K562 (cell line): ENCODE measurements around the gene SOX18.

Experiments
- CTCF ChIP-seq, 3 experiments: IDR thresholded peaks in 2 of 3; conservative IDR thresholded peaks in 1 of 3; 2 replicates each; pipeline ENCODE4 v1.5.1; 2011 to 2012; ENCODE audit warnings: low read length in 3 of 3, mild to moderate bottlenecking in 3 of 3, control low read depth in 2 of 3, improper control_type of control experiment in 1 of 3, inconsistent platforms in 1 of 3, low read depth in 1 of 3, mixed read lengths in 1 of 3, moderate library complexity in 1 of 3; ENCODE audit not compliant: insufficient read depth in 2 of 3
- MEF2A ChIP-seq: IDR thresholded peaks from 2 replicates; pipeline ENCODE4 v1.6.1; 2011; ENCODE audit warnings: low read depth, mild to moderate bottlenecking, low read length, moderate library complexity; ENCODE audit not compliant: control insufficient read depth
- RFX7 ChIP-seq: fragments of 250-450 bp; sonication (Bioruptor Pico); IDR thresholded peaks from 2 replicates; pipeline ENCODE4 v1.5.1; 2021; ENCODE audit warnings: mild to moderate bottlenecking
- ZSCAN29 ChIP-seq: fragments of 450-650 bp; IDR thresholded peaks from 2 replicates; pipeline ENCODE4 v1.6.1; 2017
- TF ChIP-seq, protein P1 (sequence below): sonication (generic); formaldehyde crosslinking; IDR thresholded peaks from 2 replicates; pipeline ENCODE4 v1.9.0; 2022; ENCODE audit warnings: mild to moderate bottlenecking, missing genetic modification reagents
- TF ChIP-seq, protein P2 (sequence below), 2 experiments: fragments of 450-650 bp in 1 of 2; sonication (generic) in 1 of 2; formaldehyde crosslinking in 1 of 2; IDR thresholded peaks in 1 of 2; conservative IDR thresholded peaks in 1 of 2; 2 replicates each; pipeline versions ENCODE4 v1.6.1 to v1.8.1; 2016 to 2023; ENCODE audit warnings: mild to moderate bottlenecking in 2 of 2, moderate library complexity in 2 of 2, inconsistent platforms in 1 of 2, missing genetic modification reagents in 1 of 2

- no peak for TF ChIP-seq MEF2A
- TF ChIP-seq ZSCAN29 = no peak
- no peak for TF ChIP-seq CTCF (IDR thresholded peaks at IDR 0.05 in 2 of 3, conservative IDR thresholded peaks at IDR 0.05 in 1 of 3; ENCODE audit: insufficient read depth in 2 of 3, low read depth in 1 of 3, low read length in 3 of 3)
- no peak for TF ChIP-seq RFX7 (CRISPR knock-in tag)
- TF ChIP-seq, protein P1, sequence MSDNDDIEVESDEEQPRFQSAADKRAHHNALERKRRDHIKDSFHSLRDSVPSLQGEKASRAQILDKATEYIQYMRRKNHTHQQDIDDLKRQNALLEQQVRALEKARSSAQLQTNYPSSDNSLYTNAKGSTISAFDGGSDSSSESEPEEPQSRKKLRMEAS (CRISPR knock-in tag) = no peak
- TF ChIP-seq, protein P2, sequence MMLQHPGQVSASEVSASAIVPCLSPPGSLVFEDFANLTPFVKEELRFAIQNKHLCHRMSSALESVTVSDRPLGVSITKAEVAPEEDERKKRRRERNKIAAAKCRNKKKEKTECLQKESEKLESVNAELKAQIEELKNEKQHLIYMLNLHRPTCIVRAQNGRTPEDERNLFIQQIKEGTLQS (IDR thresholded peaks at IDR 0.05) = no peak
- TF ChIP-seq, protein P2 (CRISPR knock-in tag; conservative IDR thresholded peaks at IDR 0.05) = no peak
Observed at GRCh38 chr20:64045346-64046011, 4.0 kb downstream of the SOX18 start.
